ENCODE measurements around the gene LARP1B. TPM values are rescaled to one million over a fixed set of nuclear protein-coding genes. Genes with fewer than 3 reads are reported as not detected.

LARP1B gene
- total RNA-seq, 1 experiment from 2014 or later: 42.9 TPM

DNA sequence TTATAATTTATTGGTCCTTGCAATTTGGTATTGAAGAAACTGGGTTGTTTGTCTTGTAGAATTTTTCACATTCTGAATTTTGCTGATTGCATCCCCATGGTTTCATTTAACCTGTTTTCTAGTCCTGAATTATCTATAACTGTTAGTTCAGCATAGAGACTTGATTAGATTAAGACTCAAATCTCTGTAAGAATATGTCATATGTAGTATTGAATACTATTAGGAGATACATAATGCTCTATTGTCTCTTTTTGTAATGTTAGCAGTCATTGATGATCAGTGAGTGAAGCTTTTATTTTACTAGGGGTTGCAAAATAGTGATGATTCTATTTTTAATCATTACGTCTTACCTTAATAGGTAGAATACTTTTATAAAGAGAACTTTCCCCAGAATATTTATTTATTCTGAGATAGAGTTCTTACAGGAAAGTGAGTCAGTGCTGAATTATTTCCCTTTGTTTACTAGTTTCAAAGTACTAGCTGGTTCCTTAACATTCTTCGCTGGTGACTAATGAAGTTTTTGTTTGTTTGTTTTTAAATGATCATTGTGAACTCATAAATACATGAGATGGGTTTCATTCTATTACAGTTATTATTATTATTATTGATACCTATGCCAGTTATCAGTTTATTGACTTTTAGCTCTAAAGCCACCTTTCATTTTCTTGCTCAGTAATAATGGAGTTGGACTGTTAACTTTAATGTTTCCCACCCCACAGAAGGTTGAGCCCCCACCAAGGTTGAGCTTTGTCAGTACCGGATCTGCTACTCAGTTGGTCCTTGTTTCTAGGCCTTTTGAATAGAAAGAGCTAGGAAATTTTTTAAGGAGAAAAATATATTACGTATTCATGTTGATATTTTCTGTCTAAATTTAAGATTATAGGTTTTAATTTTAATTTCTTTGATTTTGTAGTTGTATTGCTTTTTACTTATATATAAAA, 102.3 kb downstream of the LARP1B start:
- no peaks in the 10 kb centered on the region for H3K27me3 ChIP-seq (ENCODE audit: insufficient read depth, low read length)
- TF ChIP-seq, protein P1, sequence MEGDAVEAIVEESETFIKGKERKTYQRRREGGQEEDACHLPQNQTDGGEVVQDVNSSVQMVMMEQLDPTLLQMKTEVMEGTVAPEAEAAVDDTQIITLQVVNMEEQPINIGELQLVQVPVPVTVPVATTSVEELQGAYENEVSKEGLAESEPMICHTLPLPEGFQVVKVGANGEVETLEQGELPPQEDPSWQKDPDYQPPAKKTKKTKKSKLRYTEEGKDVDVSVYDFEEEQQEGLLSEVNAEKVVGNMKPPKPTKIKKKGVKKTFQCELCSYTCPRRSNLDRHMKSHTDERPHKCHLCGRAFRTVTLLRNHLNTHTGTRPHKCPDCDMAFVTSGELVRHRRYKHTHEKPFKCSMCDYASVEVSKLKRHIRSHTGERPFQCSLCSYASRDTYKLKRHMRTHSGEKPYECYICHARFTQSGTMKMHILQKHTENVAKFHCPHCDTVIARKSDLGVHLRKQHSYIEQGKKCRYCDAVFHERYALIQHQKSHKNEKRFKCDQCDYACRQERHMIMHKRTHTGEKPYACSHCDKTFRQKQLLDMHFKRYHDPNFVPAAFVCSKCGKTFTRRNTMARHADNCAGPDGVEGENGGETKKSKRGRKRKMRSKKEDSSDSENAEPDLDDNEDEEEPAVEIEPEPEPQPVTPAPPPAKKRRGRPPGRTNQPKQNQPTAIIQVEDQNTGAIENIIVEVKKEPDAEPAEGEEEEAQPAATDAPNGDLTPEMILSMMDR (conservative IDR thresholded peaks at IDR 0.05): no peak
- peak overlapping the region in 2 of 3 experiments; percentile 15 to 68; a peak in 5 of 7 replicates for H3K27ac Mint-ChIP-seq
- H3K27me3 Mint-ChIP-seq (ENCODE audit: low read depth): no peaks in the 10 kb centered on the region
- no peaks in the 10 kb centered on the region for H3K79me2 ChIP-seq (ENCODE audit: insufficient read depth, low read length)
- no peak overlapping the region for H3K18ac ChIP-seq (ENCODE audit: insufficient read length, low read depth, low read length)
- H3K27ac ChIP-seq (ENCODE audit: insufficient read length, low read depth, low read length): no peak overlapping the region
- H3K23me2 ChIP-seq (ENCODE audit: insufficient read length, low read depth, low read length, poor library complexity, severe bottlenecking): no peaks in the 10 kb centered on the region
- no peaks in the 10 kb centered on the region for H3K9me3 Mint-ChIP-seq
- no peak overlapping the region for H2BK120ac ChIP-seq (ENCODE audit: low read depth, low read length, poor library complexity, severe bottlenecking)
- H3K14ac ChIP-seq (ENCODE audit: insufficient read depth, low read length): no peak overlapping the region
- no peak overlapping the region for H3K4me3 Mint-ChIP-seq
- H4K20me1 ChIP-seq (ENCODE audit: control insufficient read depth, insufficient read depth, insufficient read length): no peaks in the 10 kb centered on the region
- no peak overlapping the region for H3K56ac ChIP-seq (ENCODE audit: insufficient read length, low read depth, low read length)
- no peak overlapping the region for H2BK5ac ChIP-seq (ENCODE audit: insufficient read length, low read length)
- H2AK5ac ChIP-seq (ENCODE audit: insufficient read length, low read length): no peak overlapping the region
- H2AFZ ChIP-seq (ENCODE audit: low read length): no peak overlapping the region
- no peak for DNase-seq
- no peaks in the 10 kb centered on the region for H3K36me3 Mint-ChIP-seq (ENCODE audit: insufficient read depth in 1 of 3, low read depth in 3 of 3)
- WGBS (ENCODE audit: extremely low coverage, insufficient read length, low lambda C conversion rate): 100% methylated on average over 1 of the region's 4 CpGs
- no peak overlapping the region for H3K23ac ChIP-seq (ENCODE audit: insufficient read length, low read depth, low read length)
- H4K91ac ChIP-seq (ENCODE audit: insufficient read length, low read depth, low read length): no peak overlapping the region
- no peak overlapping the region for H4K8ac ChIP-seq (replicated peaks; ENCODE audit: insufficient read length, low read depth, low read length)
- H2BK12ac ChIP-seq (ENCODE audit: insufficient read length, low read depth, low read length): no peak overlapping the region
- H2BK15ac ChIP-seq (ENCODE audit: low read depth, low read length): no peak overlapping the region
- peaks cover 4% of the 10 kb centered on the region; the same call in 1 of the 2 replicates for H3K4me1 ChIP-seq (ENCODE audit: insufficient read depth, low read length)
- H3K79me1 ChIP-seq (ENCODE audit: insufficient read depth, low read depth, low read length, poor library complexity, severe bottlenecking): no peaks in the 10 kb centered on the region
- H3K4me1 Mint-ChIP-seq: peaks cover 23 to 31% of the 10 kb centered on the region in 2 experiments
- no peak overlapping the region for H3K9ac ChIP-seq (ENCODE audit: extremely low read depth, insufficient read length, low read length)
- H2BK20ac ChIP-seq (ENCODE audit: low read depth, low read length, poor library complexity, severe bottlenecking): no peak overlapping the region
- no peak overlapping the region for H3K4me2 ChIP-seq (ENCODE audit: insufficient read depth, insufficient read length, low read length)
- H3T11ph ChIP-seq (ENCODE audit: low read length): no peak overlapping the region
- H3K9me3 ChIP-seq (ENCODE audit: control insufficient read depth, low read depth, low read length): no peaks in the 10 kb centered on the region
- H3K4ac ChIP-seq (ENCODE audit: low read depth, low read length): no peak overlapping the region
- H4K5ac ChIP-seq (ENCODE audit: insufficient read length, low read depth, low read length): no peak overlapping the region

Data from H9 (cell line).